DMS 273 (cell line): Measurements from ENCODE around the gene VENTX.
"Not testable (repeated sequence)": the region's sequence is repeated elsewhere in the genome, so short reads cannot be mapped to it uniquely, and the experiment has no call there.

Source experiments
- DNase-seq: peaks from one replicate; lab custom pipeline; 2025; ENCODE audit not compliant: unreplicated experiment; lab: John Stamatoyannopoulos, UW

VENTX gene

DNA sequence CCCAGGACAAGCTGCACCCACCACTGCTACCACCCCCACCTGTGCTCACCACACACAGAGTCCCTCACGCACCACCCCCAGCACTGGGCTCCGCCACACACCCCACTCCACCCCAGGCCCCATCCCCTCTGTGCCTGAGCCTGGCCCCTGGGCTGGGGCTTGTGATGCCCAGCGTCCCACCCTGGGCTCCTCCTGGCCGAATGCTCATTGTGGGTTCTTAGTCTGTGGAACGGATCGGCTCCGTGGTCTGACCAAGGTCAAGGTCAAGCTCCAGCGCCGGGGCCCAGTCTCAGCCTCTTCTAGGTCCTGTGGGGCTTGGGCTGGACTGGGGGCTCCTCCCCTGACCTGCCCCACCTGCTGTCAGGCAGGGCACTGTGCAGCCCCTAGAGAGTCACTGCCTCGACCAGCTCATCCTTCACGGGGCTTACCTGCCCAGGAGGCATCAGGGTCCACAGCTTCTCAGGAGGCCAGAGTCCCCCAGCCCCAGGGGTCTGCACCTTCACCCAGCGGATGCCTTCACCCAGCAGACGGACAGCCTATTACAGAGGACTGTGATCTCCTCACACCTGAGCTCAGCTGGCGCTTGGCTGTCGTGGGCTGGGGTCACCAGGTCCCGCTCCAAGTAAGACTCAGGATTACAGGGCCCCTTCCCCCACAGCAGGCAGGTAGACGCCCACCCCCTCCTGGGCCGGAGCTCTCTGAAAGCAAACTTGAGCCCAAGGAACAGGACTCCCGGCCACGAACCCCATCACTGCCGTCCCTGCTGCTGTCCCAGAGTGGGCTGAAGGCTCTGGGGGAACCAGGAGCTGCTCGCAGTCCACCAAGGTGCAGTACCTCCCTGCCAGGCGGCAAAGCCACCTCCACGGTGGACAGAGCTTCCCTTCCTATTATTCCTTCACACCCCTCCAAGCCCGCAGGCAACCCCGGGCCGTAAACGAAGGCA lies 22.9 kb upstream of the VENTX start:
- no peak for DNase-seq

DNA sequence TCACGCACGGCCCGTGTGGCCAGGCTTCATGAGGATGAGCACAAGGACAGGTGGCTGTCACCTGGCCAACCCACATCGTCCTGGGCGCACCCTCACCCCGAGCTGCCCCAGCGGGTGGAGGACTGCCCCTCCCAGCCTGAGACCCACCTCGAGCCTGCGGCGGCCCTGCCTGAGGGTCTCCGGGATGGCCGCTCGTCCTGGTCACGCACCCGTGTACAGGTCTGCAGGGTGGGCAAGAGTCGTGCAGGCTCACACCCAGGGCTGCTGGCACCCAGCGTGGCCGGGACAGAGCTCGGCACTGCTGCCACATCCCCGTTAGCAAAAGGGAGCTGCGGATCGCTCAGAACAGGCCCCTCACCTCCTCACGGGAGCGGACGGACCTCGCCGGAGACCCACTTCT lies 22.1 kb upstream of the VENTX start:
- no peak for DNase-seq

- DNase-seq = no peak
These were observed 20.9 kb upstream of the VENTX start for GRCh38 chr10:133216776-133217175.

DNA sequence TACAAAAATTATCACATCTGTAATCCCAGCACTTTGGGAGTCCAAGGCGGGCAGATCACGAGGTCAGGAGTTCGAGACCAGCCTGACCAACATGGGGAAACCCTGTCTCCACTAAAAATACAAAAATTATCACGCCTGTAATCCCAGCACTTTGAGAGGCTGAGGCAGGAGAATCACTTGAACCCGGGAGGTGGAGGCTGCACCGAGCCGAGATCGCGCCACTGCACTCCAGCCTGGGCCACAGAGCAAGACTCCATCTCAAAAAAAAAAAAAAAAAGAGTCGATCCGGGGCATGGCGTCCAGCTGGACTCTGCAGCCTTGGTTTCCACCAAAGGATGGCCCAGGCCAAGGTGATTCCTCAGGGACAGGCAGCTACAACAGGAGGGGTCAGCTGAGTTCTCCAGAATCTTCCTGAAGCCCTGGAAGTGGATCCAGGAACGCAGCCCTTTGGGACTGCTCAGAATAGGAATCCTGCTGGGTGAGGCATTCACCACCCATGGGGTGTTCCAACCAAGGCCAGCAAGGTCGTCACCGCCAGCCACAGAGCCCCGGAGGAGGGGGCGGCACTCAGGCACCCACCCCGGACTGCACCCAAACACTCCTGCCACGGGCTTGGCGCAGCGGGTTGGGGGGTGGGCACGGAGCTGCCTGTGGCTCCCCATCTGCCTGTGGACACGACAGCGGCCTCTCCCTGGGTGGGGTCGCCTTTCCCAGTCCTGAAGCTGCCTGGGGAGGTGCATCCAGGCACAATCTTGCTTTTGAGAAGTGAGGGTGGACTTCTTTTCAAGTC lies 19.7 kb upstream of the VENTX start:
- no peak for DNase-seq

- DNase-seq = no peak
These were observed 18.8 kb upstream of the VENTX start for GRCh38 chr10:133218891-133219290.

GRCh38 chr10:133219782-133220181 lies 17.9 kb upstream of the VENTX start:
- no peak for DNase-seq

GRCh38 chr10:133221331-133221730 lies 16.3 kb upstream of the VENTX start:
- no peak for DNase-seq

DNA sequence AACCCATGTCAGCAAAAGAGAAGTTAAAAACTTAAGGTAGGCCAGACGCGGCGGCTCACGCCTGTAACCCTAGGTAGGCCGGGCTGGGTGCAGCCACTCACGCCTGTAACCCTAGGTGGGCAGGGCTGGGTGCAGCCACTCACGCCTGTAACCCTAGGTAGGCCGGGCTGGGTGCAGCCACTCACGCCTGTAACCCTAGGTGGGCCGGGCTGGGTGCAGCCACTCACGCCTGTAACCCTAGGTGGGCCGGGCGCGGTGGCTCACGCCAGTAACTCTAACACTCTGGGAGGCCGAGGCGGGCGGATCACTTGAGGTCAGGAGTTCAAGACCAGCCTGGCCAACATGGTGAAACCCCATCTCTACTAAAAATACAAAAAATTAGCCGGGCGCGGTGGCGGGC lies 15.9 kb upstream of the VENTX start:
- not testable (repeated sequence) for DNase-seq

GRCh38 chr10:133224076-133224475 lies 13.6 kb upstream of the VENTX start:
- no peak for DNase-seq

GRCh38 chr10:133224756-133225372 lies 12.8 kb upstream of the VENTX start:
- DNase-seq = no peak

- no peak for DNase-seq
These were observed 11.9 kb upstream of the VENTX start for GRCh38 chr10:133225707-133226191.

DNA sequence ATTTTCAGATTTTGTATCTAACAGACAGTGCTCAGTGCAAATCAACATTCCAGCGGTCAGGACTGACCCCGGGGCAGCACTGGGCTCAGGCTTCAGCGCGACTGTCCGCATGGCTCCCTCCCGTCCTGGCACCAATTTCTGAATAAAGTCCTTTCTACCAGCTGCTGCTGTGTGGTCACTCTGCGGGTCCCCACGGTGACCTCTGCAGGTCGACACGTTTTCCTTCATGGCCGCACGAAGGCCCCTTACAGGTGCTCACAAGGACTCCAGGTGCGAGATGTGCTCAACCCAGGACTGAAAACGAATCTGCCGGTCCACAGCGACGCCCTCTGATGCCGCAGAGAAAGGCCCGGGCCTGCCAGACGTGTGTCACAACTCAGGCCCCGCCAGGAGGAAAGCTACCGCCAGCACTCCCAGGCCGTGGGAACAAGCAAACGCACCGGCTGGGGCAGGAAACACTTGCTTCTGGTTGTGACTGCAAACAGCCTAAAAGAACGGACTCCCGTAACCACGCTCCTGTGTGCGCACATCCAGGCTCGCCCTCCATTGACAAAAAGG lies 11.3 kb upstream of the VENTX start:
- no peak for DNase-seq

GRCh38 chr10:133227256-133227655 lies 10.4 kb upstream of the VENTX start:
- no peak for DNase-seq

DNA sequence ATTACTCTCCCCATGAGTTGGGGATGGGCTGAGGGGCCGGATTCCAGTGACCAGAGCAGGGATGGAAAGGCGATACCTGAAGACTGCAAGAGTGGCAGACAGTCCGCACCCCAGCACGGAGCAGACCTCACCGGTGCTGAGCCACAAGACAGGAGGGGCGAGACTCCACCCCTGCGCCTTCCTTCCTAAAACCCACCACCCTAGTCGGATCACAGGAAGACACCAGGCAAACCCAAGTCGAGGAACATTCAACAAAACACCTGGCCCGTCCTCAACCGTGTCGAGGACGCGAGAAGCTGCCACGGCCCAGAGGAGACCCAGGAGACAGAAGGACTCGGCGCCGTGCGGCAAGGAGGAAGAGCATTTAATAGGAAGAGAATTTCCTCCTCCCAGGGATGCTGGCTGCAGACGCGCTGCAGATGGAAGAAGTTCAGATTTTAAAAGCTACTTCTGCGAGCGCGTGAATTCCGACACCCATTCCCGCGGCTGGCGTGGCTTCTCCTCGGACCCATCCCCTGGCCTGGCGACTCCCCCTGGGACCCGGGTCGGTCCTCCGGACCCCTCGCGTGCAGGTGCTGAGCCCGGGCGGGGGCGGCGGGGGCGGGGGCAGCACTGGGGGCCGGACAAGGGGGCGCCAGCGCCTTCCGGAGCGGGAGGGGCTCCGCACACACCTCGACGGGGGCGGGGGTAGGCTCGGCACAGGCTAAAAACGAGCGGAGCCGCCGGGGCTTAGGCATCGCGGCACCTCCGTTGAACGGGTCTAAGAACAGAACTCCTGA lies 8.2 kb upstream of the VENTX start:
- DNase-seq = no peak

GRCh38 chr10:133230044-133230361 lies 7.7 kb upstream of the VENTX start, which contains the start of gene UTF1:
Gene UTF1, plus strand, starts transcription at chr10:133230217. Its CDS starts 72 bp downstream, at chr10:133230289.
- DNase-seq = no peak

- DNase-seq = peak; percentile 47
These were observed 7.1 kb upstream of the VENTX start for GRCh38 chr10:133230387-133231195.

DNA sequence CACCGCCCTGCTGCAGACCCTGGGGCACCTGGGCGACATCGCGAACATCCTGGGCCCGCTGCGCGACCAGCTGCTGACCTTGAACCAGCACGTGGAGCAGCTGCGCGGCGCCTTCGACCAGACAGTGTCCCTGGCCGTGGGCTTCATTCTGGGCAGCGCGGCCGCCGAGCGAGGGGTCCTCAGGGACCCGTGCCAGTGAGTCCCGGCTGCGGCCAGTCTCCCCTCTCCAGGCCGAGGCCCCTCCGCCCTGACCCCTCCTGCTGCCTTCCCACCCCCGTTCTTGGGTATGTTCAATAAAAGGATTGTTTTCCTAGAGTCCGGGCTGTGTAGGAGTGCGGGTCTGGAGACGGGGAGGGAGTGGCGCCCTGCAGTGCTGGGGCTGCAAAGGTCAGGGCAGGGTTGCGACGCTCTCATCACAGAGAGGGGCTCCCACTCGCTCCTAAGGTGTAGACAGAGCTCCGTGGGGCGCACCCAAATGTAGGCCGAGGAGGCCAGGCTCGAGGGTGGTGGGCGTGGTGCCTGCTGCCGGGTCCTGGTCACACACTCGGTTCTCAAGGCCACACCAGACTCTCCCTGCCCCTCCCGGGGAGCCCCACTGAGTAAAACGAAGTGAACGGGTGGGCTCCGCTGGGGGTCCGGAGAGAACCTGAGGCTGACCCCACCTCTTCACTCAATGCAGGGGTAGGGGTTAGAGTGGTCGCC lies 6.3 kb upstream of the VENTX start:
- DNase-seq = no peak

- no peak for DNase-seq
These were observed 5.6 kb upstream of the VENTX start for GRCh38 chr10:133231946-133232574.

GRCh38 chr10:133234796-133235195 lies 2.9 kb upstream of the VENTX start:
- not testable (repeated sequence) for DNase-seq
